ENCODE data around the gene TMEM184B. TPM values are rescaled to one million over a fixed set of nuclear protein-coding genes. Genes with fewer than 3 reads are reported as not detected.
A peak's percentile ranks its signal among the peaks of the same experiment; 100 is the strongest.

The TMEM184B gene
- total and polyA plus RNA-seq, 7 experiments from 2014 or later: 9.0 to 41.3 (median 34.8) TPM

DNA sequence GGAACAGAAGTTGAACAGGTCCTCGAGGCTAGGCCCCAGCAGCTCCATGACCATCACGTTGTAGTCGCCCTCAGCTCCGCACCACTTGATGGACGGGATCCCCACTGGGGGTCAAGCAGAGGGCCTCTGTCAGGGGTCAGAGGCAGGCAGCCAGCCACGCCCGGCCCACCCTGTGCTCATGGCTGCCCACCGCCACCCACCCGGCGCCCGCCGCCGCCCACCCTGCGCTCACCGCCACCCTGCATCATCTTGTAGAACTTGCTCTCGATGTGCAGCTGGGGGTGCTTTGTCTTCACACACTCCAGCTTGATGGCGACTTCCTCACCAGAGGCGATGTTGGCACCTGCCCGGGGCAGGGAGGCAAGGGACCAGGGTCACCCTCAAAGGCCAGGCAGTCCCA, 30.1 kb upstream of the TMEM184B start:
- Mint-ChIP-seq H3K4me3 (no peak overlapping the region), H3K4me1 (peaks cover 10 to 25% (median 19%) of the 10 kb centered on the region in 7 donors), H3K9me3 (no peaks in the 10 kb centered on the region), H3K27ac (no peak overlapping the region), H3K27me3 (no peaks in the 10 kb centered on the region), H3K36me3 (peaks cover 5 to 33% (median 8%) of the 10 kb centered on the region in 5 donors)
- ATAC-seq (no peak), DNase-seq (no peak)
- H3K4me3 ChIP-seq (ENCODE audit: low read length): no peak overlapping the region
- peaks cover 3 to 58% (median 4%) of the 10 kb centered on the region in 3 experiments for H3K36me3 ChIP-seq (ENCODE audit: control insufficient read depth in 2 of 3, insufficient read depth in 3 of 3, low read length in 3 of 3)
- intact Hi-C loops (cut with micrococcal nuclease): no loop called here
- H3K4me1 ChIP-seq (ENCODE audit: control insufficient read depth in 2 of 2, insufficient read depth in 2 of 2, low read length in 2 of 2): peaks cover 0 to 6% of the 10 kb centered on the region in 2 donors
- H3K9me3 ChIP-seq (ENCODE audit: control insufficient read depth in 2 of 3, low read length in 3 of 3): no peaks in the 10 kb centered on the region
- no peaks in the 10 kb centered on the region for H3K27me3 ChIP-seq (ENCODE audit: control insufficient read depth in 2 of 2, insufficient read depth in 2 of 2, low read length in 2 of 2)
- ChIA-PET CTCF (interaction anchor here (1.6 kb wide), 1 partner anchor 9 kb away, joined by 3 read pairs; no protein-coding TSS in a partner anchor), POLR2A (no interaction called here)
- no peak overlapping the region for H3K27ac ChIP-seq (ENCODE audit: low read depth, low read length)

- H3K27me3 Mint-ChIP-seq: no peaks in the 10 kb centered on the region
- H3K4me3 Mint-ChIP-seq: no peak overlapping the region
- Histone ChIP-seq H3K27ac (ENCODE audit: low read depth, low read length) (no peak overlapping the region), H3K27me3 (ENCODE audit: control insufficient read depth in 2 of 2, insufficient read depth in 2 of 2, low read length in 2 of 2) (no peaks in the 10 kb centered on the region), H3K9me3 (ENCODE audit: control insufficient read depth in 2 of 3, low read length in 3 of 3) (no peaks in the 10 kb centered on the region), H3K4me1 (ENCODE audit: control insufficient read depth in 2 of 2, insufficient read depth in 2 of 2, low read length in 2 of 2) (peaks cover 0 to 6% of the 10 kb centered on the region in 2 donors), H3K4me3 (ENCODE audit: low read length) (no peak overlapping the region), H3K36me3 (ENCODE audit: control insufficient read depth in 2 of 3, insufficient read depth in 3 of 3, low read length in 3 of 3) (peaks cover 4 to 78% (median 4%) of the 10 kb centered on the region in 3 experiments)
- peaks cover 7 to 38% (median 8%) of the 10 kb centered on the region in 5 donors for H3K36me3 Mint-ChIP-seq
- peaks cover 4 to 16% (median 9%) of the 10 kb centered on the region in 7 donors for H3K4me1 Mint-ChIP-seq
- no peaks in the 10 kb centered on the region for H3K9me3 Mint-ChIP-seq
- no peak for DNase-seq
- CTCF ChIA-PET: no interaction called here
- no peak for ATAC-seq
- no peak overlapping the region for H3K27ac Mint-ChIP-seq
- intact Hi-C loops (cut with micrococcal nuclease): no loop called here
- POLR2A ChIA-PET: no interaction called here
These were observed 28.1 kb upstream of the TMEM184B start for GRCh38 chr22:38300946-38301345.

DNA sequence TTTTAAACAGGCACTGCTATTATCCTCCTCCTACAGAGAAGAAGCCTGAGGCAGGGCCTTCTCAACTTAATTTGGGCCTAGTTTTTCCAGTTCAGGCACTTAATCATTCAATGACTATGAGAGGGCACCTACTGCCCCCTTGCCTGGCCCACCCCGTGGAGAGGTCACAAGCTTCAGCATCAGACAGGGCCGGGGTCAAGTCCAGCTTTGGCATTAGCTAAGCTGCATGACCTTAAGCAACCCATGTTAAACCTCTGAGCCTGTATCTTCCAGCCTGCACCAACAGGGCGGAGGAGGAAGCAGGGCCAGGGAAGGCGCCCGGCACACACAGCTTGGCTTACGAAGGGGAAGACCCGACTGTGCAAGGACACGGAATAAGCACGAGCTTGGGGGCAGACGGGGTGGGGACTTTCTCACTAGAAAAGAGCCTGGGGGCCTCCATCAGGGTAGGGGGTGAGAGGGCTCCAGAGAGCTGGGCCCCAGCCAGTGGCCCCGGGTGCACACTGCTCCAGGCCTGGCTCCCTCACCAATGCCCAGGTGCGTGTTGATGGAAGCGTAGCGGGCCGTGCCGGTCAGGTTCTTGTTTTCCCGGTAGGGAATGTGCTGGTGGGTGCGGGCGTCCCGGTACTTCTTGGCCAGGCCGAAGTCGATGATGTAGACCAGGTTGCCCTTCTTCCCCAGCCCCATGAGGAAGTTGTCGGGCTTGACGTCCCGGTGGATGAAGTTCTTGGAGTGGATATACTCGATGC, 27.6 kb upstream of the TMEM184B start:
- Histone ChIP-seq H3K36me3 (ENCODE audit: control insufficient read depth in 2 of 3, insufficient read depth in 3 of 3, low read length in 3 of 3) (peaks cover 4 to 84% (median 10%) of the 10 kb centered on the region in 3 experiments), H3K4me1 (ENCODE audit: control insufficient read depth in 2 of 2, insufficient read depth in 2 of 2, low read length in 2 of 2) (peaks cover 0 to under 1% of the 10 kb centered on the region in 2 donors), H3K27me3 (ENCODE audit: control insufficient read depth in 2 of 2, insufficient read depth in 2 of 2, low read length in 2 of 2) (no peaks in the 10 kb centered on the region), H3K27ac (ENCODE audit: low read depth, low read length) (no peak overlapping the region), H3K9me3 (ENCODE audit: control insufficient read depth in 2 of 3, low read length in 3 of 3) (no peaks in the 10 kb centered on the region), H3K4me3 (ENCODE audit: low read length) (no peak overlapping the region)
- Mint-ChIP-seq H3K4me1 (peaks cover 2 to 11% (median 3%) of the 10 kb centered on the region in 7 donors), H3K27ac (no peak overlapping the region), H3K27me3 (no peaks in the 10 kb centered on the region), H3K36me3 (peaks cover 7 to 38% (median 8%) of the 10 kb centered on the region in 5 donors), H3K9me3 (no peaks in the 10 kb centered on the region), H3K4me3 (no peak overlapping the region)
- no peak for ATAC-seq
- intact Hi-C loops (cut with micrococcal nuclease): no loop called here
- no peak for DNase-seq
- ChIA-PET POLR2A (no interaction called here), CTCF (interaction anchor here (1.3 kb wide), 1 partner anchor 188 kb away, joined by 6 read pairs; no protein-coding TSS in a partner anchor)

- Histone ChIP-seq H3K4me1 (ENCODE audit: control insufficient read depth in 2 of 2, insufficient read depth in 2 of 2, low read length in 2 of 2) (no peaks in the 10 kb centered on the region), H3K36me3 (ENCODE audit: control insufficient read depth in 2 of 3, insufficient read depth in 3 of 3, low read length in 3 of 3) (peaks cover 4 to 89% (median 10%) of the 10 kb centered on the region in 3 experiments), H3K4me3 (ENCODE audit: low read length) (no peak overlapping the region), H3K9me3 (ENCODE audit: control insufficient read depth in 2 of 3, low read length in 3 of 3) (no peaks in the 10 kb centered on the region), H3K27me3 (ENCODE audit: control insufficient read depth in 2 of 2, insufficient read depth in 2 of 2, low read length in 2 of 2) (no peaks in the 10 kb centered on the region), H3K27ac (ENCODE audit: low read depth, low read length) (no peak overlapping the region)
- peaks cover 0 to 8% (median 2%) of the 10 kb centered on the region in 7 donors for H3K4me1 Mint-ChIP-seq
- H3K36me3 Mint-ChIP-seq: peaks cover 7 to 38% (median 8%) of the 10 kb centered on the region in 5 donors
- CTCF ChIA-PET: interaction anchor here (1.1 to 1.3 kb wide), 2 partner anchors 15 to 187 kb away, joined by 3 to 6 read pairs; no protein-coding TSS in a partner anchor
- POLR2A ChIA-PET: no interaction called here
- H3K27me3 Mint-ChIP-seq: no peaks in the 10 kb centered on the region
- no peak overlapping the region for H3K4me3 Mint-ChIP-seq
- DNase-seq (no peak), ATAC-seq (no peak)
- no peaks in the 10 kb centered on the region for H3K9me3 Mint-ChIP-seq
- peak overlapping the region in 1 of 9 donors; percentile 26 for H3K27ac Mint-ChIP-seq
- intact Hi-C loops (cut with micrococcal nuclease): loop anchor here in 1 of 2 donors (2.0 kb wide), 1 partner anchor 53 kb away; no protein-coding TSS in a partner anchor
These were observed 26.9 kb upstream of the TMEM184B start for GRCh38 chr22:38299770-38300102.

DNA sequence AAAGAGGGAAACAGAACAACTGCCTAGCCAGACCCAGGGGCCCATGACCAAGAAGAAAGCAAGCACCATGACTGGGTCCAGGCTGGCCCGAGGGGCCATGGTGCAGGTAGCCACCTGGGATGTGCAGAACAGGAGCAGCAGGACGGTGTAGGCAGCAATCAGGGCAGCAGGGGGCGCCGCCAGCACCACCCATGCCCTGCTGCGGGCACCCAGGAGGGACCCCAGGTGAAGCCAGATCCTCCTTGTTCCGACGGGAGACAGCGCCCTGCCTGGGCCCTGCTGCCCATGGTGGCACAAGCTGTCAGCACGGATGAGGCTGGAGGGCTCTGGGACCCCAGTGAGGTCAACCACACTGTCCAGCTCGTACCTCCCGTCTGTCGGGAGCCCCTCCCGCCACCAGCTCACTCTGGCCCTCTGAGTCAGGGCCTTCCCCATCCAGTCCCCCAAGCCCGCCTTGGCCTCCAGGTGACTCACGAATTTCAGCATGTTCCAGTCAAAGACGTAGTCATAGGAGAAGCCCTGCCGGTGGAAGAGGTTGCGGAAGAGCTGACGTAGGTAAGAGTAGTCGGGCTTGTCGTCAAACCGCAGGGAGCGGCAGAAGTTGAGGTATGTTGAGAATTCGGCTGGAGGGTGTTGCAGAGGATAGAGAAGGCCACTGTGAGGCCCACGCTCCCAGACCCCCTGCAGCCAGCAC, 25.6 kb upstream of the TMEM184B start:
- CTCF ChIA-PET: interaction anchor here (0.6 kb wide), 2 partner anchors 43 to 88 kb away, joined by 3 to 5 read pairs; no protein-coding TSS in a partner anchor
- Histone ChIP-seq H3K27me3 (ENCODE audit: control insufficient read depth in 2 of 2, insufficient read depth in 2 of 2, low read length in 2 of 2) (no peaks in the 10 kb centered on the region), H3K4me3 (ENCODE audit: low read length) (no peak overlapping the region), H3K4me1 (ENCODE audit: control insufficient read depth in 2 of 2, insufficient read depth in 2 of 2, low read length in 2 of 2) (no peaks in the 10 kb centered on the region), H3K9me3 (ENCODE audit: control insufficient read depth in 2 of 3, low read length in 3 of 3) (no peaks in the 10 kb centered on the region), H3K27ac (ENCODE audit: low read depth, low read length) (no peak overlapping the region), H3K36me3 (ENCODE audit: control insufficient read depth in 2 of 3, insufficient read depth in 3 of 3, low read length in 3 of 3) (peaks cover 4 to 97% (median 10%) of the 10 kb centered on the region in 3 experiments)
- POLR2A ChIA-PET: interaction anchor here (0.6 kb wide), 1 partner anchor 117 kb away, joined by 3 read pairs; no protein-coding TSS in a partner anchor
- ATAC-seq (peak; percentile 71), DNase-seq (peak in 7 of 9 donors; percentile 38 to 51 (median 43))
- Mint-ChIP-seq H3K27ac (no peak overlapping the region), H3K9me3 (no peaks in the 10 kb centered on the region), H3K36me3 (peaks cover 6 to 33% (median 8%) of the 10 kb centered on the region in 5 donors), H3K4me3 (no peak overlapping the region), H3K4me1 (no peaks in the 10 kb centered on the region), H3K27me3 (no peaks in the 10 kb centered on the region)
- intact Hi-C loops (cut with micrococcal nuclease): loop anchor here (1.0 to 2.0 kb wide), 2 partner anchors 54 to 55 kb away; no protein-coding TSS in a partner anchor

GRCh38 chr22:38296372-38296771, 23.6 kb upstream of the TMEM184B start:
- DNase-seq (no peak), ATAC-seq (no peak)
- Histone ChIP-seq H3K4me1 (ENCODE audit: control insufficient read depth in 2 of 2, insufficient read depth in 2 of 2, low read length in 2 of 2) (no peaks in the 10 kb centered on the region), H3K27ac (ENCODE audit: low read depth, low read length) (no peak overlapping the region), H3K36me3 (ENCODE audit: control insufficient read depth in 2 of 3, insufficient read depth in 3 of 3, low read length in 3 of 3) (peaks cover 0 to 82% (median 10%) of the 10 kb centered on the region in 3 experiments), H3K9me3 (ENCODE audit: control insufficient read depth in 2 of 3, low read length in 3 of 3) (no peaks in the 10 kb centered on the region), H3K4me3 (ENCODE audit: low read length) (no peak overlapping the region), H3K27me3 (ENCODE audit: control insufficient read depth in 2 of 2, insufficient read depth in 2 of 2, low read length in 2 of 2) (no peaks in the 10 kb centered on the region)
- no peak overlapping the region for H3K27ac Mint-ChIP-seq
- H3K36me3 Mint-ChIP-seq: peaks cover 4 to 23% (median 7%) of the 10 kb centered on the region in 5 donors
- H3K4me3 Mint-ChIP-seq: no peak overlapping the region
- H3K27me3 Mint-ChIP-seq: no peaks in the 10 kb centered on the region
- intact Hi-C loops (cut with micrococcal nuclease): no loop called here
- H3K9me3 Mint-ChIP-seq: no peaks in the 10 kb centered on the region
- CTCF ChIA-PET: interaction anchor here (1.4 kb wide), 1 partner anchor 26 kb away, joined by 3 read pairs; no protein-coding TSS in a partner anchor
- POLR2A ChIA-PET: interaction anchor here (0.7 kb wide), 1 partner anchor 419 kb away, joined by 3 read pairs; no protein-coding TSS in a partner anchor
- H3K4me1 Mint-ChIP-seq: no peaks in the 10 kb centered on the region

Measured in naive thymus-derived CD4-positive, alpha-beta T cell (primary cell).